ENCODE results near the gene HUS1.
"Not testable (repeated sequence)": the region's sequence is repeated elsewhere in the genome, so short reads cannot be mapped to it uniquely, and the experiment has no call there.

The HUS1 gene

DNA sequence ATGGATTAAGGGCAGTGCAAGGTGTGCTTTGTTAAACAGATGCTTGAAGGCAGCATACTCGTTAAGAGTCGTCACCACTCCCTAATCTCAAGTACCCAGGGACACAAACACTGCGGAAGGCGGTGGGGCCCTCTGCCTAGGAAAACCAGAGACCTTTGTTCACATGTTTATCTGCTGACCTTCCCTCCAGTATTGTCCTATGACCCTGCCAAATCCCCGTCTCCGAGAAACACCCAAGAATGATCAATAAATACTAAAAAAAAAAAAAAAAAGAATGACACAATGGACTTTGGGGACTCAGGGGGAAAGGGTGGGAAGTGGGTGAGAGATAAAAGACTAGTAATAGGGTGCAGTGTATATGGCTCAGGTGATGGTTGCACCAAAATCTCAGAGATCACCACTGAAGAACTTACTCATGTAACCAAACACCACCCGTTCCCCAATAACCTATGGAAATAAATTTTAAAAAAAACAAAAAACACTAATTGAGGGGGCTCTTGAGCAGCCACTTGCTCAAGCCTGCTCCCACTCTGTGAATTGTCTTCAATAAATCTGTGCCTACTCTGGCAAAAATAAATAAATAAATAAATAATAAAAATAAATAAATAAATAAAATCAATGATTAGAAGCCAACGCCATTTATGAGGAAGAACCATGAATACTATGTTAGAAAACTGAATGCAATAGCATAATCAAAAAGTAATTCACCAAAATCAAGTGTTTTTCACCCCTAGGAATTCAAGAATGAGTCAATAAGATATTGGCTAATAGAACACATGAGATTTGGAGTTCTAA is 56.1 kb downstream of the HUS1 start:
- DNase-seq (ENCODE audit: low read depth) = not testable (repeated sequence)

DNA sequence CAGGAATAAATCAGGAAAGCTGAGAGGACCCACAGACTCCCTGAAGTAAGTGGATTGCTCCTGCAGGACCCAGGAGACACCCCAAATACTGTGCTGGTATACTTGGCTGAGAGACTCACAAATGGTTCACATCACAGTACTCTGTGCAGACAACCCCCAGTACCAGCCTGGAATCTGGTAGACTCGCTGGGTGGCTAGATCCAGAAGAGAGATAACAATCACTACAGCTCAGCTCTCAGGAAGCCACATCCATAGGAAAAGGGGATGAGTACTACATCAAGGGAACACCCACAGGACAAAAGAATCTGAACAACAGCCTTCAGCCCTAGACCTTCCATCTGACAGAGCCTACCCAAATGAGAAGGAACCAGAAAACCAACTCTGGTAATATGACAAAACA is 62.9 kb downstream of the HUS1 start:
- not testable (repeated sequence) for DNase-seq (ENCODE audit: low read depth)

DNA sequence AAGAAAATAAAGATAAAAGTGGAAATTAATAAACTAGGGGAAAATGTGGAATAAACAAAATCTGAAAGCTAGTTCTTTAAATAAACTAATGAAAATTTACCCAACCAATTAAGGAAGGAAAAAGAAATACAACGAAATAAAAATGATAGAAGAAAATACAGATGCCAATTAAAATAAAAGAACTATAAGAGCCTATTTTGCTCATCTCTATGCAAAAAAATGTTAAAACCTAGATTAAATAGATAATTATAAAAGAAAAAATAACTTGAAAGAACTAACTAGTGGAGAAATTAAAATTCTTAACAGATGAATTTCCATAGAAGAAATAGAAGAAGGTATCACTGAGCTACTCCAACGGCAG is 63.8 kb downstream of the HUS1 start:
- no peak for DNase-seq (ENCODE audit: low read depth)

DNA sequence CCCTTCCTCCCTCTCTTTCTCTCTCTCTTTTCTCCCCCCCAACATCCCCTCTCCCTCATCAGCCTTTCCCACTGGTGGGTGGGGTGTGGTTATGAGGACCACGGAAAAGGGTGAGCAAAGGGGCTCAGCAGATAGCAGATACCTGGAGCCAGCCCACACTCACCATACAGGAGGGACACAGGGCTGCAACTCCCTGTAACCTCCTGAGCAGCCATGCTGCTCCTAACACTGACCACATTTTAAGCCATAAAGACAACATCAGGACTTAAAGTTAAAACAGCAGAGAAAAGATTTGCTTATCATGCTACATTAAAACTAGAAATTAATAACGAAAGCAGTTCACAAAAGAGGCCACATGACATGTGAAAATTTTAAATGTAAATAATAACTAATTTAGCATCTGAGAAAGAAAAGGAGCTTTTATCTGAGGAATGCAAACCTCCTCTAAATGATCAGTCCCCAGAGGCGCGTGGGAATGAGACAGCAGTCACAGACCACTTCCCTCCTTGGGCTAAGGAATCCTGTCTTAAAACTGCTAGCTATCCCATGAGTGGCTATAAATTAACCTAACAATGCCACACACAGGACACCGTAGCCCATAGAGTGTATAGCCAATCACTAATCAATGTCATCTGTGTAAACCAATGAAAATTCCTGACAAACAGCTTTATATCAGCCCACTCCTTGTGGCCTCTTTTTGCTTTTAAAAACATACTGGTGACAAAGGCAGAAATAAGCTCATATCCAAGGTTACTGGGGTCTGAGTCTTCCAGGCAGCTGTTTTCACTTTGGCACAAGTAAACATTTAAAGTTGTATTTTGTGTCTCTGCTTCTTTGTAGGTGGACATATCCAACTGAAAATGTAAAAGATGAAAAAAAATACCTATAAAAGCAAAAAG is 64.4 kb downstream of the HUS1 start:
- DNase-seq (ENCODE audit: low read depth) = no peak
